Spleen (tissue), 7 donors: ENCODE results near the gene ATXN1.

Source experiments
- CTCF ChIP-seq, 11 experiments: fragments of 200-600 bp in 7 of 11; fragments of 450-650 bp in 4 of 11; sonication (generic) in 4 of 11; IDR thresholded peaks in 8 of 11; conservative IDR thresholded peaks in 3 of 11; 1 replicate in 7 of 11; 2 replicates in 4 of 11; pipeline versions ENCODE4 v1.4.0 to v1.8.0; 2016 to 2021; ENCODE audit warnings: antibody characterized with exemption in 11 of 11, inconsistent platforms in 4 of 11, mild to moderate bottlenecking in 1 of 11
- POLR2A ChIP-seq, 3 donors: fragments of 450-650 bp; IDR thresholded peaks; one replicate each; pipeline ENCODE4 v1.5.1; 2017; ENCODE audit warnings: antibody characterized with exemption in 3 of 3, mild to moderate bottlenecking in 1 of 3
- POLR2AphosphoS5 ChIP-seq, 3 donors: sonication (generic); formaldehyde crosslinking; IDR thresholded peaks; one replicate each; pipeline ENCODE4 v1.5.1; 2017; ENCODE audit warnings: antibody characterized with exemption in 3 of 3
- donor health status: DM: no; HTN: no; CAD: no; lungs with moderate emphysema.
- donor health status: DM: no; HTN: no; CAD: no.
- donor health status: DM: no; HTN: no; CAD: no.

- TF ChIP-seq CTCF (IDR thresholded peaks at IDR 0.05 in 8 of 11, conservative IDR thresholded peaks at IDR 0.05 in 3 of 11) (no peak), POLR2A (IDR thresholded peaks at IDR 0.05) (no peak), POLR2AphosphoS5 (IDR thresholded peaks at IDR 0.05) (no peak)
These were observed 272.4 kb downstream of the ATXN1 start for GRCh38 chr6:16488813-16489212.
